Smooth muscle cell of the brain vasculature (primary cell): ENCODE results near the gene TBC1D2B.

ENCODE experiments used
- DNase-seq: peaks from one replicate; pipeline ENCODE4 v3.0.0-alpha.2; 2012; ENCODE audit warnings: low read depth, low spot score

TBC1D2B gene

DNA sequence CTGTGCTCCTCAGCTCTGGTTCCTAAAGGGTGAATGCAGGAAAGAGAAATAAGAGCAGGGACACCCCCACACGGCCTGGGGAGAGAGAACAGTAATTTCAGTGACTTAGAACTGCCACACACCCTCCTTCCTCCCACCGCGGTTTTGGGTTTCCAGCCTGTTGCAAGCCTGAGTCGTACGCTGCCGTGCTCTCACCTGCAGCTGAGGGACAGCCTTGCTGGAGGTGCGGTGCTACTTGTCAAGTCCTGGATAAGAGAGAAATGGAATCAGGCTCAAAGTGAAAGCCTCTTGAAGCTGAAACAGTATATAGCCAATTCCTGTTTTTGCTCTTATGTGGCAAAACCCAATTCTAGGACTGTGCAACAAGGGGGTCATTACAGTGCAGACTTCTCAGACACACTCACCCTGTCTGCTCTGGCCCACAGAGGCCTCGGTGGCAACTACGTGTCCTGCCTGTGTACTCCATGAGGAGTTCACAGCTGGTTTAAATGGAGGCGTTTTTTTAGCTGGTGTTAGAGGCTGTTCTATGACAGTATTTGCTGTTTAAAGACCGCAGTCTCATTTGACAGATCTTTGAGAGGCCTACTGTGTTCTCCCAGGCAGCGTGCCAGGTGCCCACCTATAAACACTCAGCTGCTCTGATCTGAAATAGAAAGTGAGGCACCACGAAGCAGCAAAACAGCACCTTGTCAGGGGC lies 42.9 kb downstream of the TBC1D2B start:
- no peak for DNase-seq

DNA sequence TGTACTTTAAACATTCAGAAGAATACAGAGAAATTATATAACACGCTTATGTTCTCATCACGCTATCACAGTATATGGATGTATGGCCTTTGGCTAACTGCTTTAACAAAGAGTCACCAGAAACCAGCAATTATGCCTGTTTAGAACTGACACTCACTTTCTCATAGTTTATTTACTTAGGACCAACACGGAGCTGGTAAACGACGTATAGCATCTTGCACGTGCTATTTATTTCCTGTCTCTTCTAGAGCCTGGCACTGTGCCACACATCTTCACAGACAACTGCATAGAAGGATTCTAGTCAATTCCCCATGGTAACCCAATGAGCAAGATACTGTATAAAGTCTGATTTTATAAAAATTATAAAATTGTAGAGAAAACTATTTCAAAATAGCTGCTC lies 43.6 kb downstream of the TBC1D2B start:
- peak; percentile 24 for DNase-seq

DNA sequence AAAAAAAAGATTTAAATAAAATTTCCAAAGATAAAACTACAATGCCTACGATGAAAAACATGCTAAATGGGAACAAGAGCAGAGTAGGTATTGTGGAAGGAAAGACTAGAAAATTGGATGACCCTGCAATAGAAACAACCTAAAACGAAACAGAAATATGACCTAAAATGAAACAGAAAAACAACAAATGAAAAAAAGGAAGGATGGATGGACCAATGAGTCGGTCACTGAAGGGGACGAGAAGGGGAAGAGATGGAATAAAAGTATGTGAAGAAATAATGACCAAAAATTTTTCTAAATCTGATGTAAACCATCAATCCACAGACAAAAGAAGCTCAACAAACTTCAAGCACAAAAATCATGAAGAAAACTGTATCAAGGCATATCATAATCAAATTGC lies 44.8 kb downstream of the TBC1D2B start:
- DNase-seq, result no peak

DNA sequence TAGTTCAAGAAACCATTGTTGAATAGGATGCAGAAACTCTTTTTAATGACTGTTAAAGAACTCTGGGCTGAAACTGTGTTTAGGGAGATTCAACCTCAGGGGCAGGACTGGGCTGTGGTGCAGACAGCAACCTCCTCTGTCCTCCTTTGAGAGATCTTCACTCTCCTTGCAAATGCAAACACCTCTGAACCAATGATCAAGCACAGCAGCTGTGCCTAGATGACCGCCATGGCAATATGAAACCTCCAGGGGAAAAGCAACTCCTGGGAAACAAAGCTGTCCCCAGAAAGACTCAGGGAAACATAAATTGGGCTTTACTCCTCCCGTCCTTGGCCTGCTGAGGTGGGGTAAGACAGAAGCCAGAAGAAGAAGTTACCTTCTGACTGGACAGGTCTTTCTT lies 52.6 kb downstream of the TBC1D2B start:
- DNase-seq, result no peak

DNA sequence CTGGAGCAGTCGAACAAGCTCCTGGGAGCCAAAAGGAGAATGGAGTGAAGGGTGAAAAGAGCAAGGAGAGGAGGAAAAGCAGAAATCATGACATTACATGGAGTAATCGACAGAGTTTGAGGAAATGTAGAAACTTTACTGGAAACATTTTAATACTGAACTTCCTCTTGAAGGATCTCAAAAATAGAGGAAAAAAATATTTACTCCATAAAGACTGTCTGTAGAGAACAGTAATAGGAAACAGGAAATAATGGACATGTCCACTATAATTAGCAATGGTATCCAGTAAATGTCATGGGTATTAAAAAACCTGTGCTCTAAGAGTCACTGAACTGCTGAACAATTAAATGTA lies 53.0 kb downstream of the TBC1D2B start:
- no peak for DNase-seq

DNA sequence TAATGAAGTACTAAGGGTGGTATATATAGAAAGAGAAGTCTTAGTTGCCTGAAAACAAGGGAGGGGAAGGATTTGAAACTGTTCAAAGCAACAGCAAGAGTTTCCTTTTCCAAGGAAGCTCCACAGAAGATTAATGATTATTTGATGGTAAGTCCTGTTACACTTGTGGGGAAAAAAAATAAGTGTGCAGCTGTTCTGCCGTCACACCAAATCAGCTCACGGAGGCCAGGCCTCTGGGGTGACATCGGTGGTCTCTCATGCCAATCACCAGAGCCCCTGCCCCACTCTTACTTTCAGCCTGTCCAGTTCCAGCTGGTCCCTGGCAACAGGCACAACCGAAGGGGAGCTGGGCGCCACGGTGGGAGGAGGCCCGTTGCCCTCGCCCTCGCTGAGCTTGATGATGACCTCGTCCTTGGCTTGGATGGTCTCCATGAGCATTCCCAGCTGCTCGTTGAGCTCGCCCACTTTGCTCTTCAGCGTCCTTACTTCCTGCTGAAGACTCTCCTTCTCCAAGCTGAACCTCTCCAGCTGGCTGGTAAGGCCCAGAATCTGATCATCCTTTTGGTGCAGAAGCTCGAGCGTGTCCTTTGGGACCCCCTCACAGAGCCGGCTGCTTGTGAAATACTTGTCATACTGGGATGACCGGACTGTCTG lies 53.5 kb downstream of the TBC1D2B start:
- DNase-seq, result no peak

DNA sequence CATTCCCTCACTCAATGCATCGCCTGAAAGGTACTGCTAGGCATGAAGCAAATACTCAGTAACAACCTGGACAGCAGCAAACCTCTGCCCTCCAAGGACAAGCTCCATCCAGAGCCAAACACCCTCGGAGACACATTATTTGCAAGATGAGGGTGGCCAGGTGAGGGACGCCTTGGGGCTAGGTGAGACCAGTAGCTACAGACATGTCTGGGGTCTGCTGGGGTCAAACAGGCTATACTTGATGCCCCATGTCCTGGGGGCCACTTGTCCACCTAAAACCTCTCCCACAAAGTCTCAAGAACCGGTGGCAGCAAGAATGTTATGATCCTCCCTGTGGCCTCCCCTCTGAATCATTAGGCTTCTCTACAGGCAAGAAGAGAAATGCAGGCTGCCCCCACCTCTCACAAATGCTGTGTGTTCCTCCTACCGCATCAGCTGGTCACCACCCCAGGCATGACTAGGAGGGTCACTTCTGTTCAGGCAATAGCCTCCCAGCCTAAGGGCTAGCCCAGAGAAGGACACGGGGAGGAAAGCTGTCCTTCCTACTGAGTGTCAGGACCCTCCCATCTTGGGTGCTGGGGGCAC lies 54.3 kb downstream of the TBC1D2B start:
- DNase-seq, result no peak

DNA sequence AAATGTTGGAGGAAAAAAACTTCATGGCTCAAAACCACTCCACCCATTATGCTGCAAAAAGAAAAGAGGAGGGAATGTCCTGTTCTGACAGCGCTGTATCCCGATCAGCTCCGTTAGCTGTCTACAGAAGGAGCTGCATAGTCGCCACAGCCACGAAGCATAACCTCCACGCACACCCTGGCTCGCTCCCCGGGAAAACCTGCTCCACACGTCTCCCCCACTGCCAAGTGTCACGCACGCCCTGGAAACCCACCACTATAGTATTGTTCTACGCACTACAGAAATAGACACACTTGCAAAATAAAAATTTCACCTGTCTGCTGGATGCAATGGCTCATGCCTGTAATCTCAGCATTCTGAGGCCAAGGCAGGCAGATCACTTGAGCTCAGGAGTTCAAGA lies 55.8 kb downstream of the TBC1D2B start:
- no peak for DNase-seq

DNA sequence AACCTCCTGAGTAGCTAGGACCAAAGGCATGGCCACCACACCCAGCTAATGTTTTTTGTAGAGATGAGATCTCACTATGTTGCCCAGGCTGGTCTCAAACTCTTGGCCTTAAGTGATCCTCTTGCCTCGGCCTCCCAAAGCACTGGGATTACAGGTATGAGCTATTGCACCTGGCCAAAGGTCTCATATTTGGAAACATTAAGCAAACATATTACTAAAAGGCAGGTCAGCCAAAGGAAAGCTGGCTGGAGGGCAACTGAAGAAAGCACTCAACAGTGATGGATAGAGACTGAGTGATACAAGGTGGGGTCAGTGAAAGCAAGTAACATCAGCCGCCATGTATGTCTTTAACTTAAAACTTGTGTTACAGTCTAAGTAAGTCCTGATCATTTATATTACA lies 57.5 kb downstream of the TBC1D2B start:
- DNase-seq, result no peak

DNA sequence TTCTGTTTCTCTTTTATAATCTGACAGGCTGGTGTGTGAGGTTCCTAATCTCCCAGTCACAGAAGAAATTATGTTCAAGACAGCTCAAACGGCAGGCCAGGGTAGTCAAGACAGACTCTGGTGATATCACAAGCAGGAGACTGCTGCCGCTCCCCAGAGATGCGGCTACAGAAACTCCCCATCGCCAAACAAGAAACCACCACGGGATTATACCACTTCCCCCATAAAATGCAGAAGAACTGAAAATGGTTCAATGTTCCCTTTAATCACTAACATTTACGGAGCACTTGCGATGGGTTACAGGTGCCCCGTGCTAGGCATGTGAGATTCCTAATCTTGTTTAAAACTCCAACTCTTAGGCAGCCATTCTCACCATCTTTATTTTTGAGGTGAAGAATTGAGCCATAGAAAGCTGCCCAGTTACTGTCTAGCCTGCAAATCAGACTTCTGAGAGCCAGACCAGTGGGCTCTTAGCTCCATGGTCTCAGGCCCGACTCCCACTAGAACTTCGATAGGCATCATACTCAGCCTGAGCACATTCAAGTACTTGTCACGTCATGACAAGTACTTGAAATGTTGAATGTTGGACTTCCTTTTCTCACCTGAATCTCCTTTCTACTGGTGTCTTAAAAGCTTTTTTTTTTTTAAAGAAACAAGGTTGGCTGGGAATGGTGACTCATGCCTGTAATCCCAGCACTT lies 58.4 kb downstream of the TBC1D2B start:
- no peak for DNase-seq

DNA sequence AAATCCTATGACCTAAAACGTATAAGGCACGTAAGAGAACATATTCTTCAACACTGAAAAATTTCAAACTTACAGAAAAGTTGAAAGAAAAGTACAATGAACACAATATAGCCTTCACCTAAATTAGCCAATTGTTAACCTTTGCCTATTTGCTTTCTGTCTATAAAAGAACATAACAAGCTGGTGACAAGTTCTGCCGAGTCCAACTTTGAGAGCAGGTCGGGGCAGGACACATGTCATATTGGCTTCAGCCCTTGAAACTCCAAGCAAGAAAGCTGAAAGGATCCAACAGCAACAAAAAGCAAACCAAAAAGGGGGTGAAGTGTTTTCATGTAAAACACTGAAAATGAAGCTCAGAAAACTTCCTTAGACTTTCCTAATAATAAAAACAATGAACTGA lies 59.1 kb downstream of the TBC1D2B start:
- DNase-seq, result no peak

DNA sequence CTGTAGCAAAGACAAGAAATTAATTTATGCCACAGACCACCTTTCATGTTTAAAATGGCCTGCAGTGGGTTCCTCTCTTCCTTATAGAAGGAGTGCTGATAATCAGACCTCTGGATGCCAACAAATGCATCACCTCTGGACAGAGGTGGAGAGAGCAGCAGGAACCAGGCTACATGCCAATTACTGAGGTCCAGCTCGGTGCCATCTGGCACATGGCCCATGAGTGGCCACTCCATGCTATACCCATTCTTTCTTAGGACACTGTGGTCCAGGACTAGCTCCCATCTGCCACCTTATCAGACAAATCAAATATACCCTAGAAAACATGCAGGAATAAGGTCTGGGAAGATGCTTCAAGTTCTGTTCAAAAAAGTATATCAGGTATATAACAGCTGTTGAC lies 60.7 kb downstream of the TBC1D2B start:
- no peak for DNase-seq

DNA sequence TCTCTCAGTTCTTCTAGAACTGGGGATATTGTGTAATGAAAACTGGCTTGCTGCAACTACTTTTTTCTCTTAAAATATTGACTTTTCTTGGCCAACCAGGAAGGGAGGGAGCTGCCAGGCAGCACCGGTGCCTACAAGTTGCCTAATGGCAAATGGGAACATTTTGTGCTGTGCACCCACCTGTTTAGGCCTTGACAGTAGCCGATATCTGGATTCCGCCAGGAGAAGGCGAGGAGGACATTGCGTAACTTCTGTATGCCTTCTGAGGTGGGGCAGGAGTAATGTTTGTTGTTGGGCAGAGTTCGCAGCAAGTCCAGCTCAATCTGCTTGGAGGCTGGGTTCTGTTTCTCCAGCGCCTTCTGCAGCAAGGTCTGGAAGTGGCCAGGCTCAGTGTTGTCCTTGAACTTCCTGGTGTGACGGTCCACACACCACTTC lies 64.9 kb downstream of the TBC1D2B start:
- DNase-seq, result no peak

DNA sequence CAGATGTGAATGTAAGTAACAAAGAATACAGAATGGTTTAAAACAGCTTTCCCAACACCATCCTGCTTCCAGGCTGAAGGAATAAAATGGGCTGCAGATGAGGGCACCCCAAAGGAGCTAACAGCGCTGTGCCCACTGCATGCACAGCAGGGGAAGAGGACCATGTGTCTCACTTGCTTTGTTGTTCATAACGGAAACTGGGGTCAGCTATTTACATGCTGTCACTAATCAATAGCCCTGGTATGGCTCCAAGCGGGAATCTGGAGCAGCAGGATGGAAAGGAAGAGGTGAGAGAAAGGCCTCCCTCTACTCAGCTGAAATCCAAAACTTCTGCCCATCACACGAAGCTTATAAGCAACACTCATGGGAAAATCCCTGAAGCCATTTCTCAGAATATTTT lies 67.4 kb downstream of the TBC1D2B start:
- DNase-seq, result no peak

DNA sequence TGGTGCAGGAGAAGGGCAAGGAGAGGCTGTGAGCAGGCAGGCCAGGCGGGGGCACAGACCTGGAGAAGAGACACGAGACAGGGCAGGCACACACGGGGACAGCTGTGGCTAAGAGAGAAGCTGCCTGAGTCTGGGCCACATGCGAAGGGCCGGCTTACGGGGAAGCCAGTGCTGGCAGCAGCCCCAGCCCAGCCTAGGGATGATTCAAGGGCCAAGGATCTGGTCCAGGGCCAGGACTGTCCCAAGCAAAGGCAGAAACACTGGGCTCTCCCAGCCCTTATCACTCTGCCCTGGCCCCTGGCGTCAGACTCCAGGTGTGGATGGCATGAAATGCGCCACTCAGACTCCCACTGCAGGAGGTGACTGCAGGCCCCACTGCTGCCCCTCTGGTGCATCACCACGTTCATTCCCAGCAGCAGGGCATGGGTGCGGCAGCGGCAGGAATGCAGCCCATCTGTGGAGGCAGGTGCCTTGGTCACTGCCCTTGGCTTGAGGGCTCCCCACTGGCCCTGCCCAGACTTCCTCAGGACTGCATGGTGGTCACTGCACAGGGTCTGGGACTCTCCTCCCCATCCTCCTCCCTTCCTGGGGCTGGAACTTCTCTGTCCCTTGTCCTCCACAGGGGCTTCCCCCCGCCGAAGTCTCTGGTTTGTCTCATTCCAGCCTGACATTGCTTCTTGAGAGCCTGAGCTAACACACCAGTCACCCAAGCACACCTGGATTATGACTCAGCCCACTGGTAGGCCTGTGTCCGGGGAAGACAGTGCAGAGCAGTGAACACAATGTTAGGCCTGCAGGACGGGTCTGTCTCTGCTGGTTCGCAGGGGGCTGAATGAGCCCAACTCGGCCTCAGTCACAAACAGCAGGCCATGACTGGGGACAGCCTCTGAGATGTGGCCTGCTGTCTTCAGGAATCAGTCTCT lies 69.3 kb downstream of the TBC1D2B start:
- no peak for DNase-seq

DNA sequence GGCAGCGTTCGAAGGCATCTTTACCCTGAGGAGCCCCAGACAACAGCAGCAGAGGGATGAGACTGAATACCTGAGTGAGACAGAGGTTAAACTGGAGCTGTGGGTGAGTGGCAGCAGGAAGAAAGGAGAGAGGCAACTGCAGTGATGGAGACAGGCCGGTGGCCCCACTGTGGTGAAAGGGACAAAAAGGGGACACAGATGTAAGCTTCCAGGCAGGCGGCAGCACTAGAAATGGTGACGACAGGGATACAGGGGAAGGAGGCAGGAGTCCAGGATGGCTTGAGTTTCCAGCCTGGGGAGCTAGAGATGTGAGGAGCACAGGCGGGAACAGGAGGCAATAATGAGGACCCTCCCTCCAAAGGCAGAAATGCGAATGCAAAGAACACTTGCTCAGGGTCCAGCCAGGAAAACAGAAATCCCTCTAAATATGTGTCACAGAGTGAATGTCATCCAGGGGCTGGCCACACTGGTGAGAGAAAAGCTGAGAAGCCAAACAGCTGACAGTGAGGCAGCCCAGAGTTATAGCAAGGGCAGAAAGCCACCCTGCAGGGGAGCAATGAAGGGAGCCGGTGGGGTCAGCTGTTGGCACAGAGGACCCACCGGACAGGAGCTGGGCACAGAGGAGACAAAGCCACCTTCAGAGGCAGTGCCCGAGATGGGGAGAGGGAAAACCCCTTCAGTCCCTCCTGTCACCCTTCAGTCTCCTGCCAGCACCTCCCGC lies 70.1 kb downstream of the TBC1D2B start:
- DNase-seq, result no peak

DNA sequence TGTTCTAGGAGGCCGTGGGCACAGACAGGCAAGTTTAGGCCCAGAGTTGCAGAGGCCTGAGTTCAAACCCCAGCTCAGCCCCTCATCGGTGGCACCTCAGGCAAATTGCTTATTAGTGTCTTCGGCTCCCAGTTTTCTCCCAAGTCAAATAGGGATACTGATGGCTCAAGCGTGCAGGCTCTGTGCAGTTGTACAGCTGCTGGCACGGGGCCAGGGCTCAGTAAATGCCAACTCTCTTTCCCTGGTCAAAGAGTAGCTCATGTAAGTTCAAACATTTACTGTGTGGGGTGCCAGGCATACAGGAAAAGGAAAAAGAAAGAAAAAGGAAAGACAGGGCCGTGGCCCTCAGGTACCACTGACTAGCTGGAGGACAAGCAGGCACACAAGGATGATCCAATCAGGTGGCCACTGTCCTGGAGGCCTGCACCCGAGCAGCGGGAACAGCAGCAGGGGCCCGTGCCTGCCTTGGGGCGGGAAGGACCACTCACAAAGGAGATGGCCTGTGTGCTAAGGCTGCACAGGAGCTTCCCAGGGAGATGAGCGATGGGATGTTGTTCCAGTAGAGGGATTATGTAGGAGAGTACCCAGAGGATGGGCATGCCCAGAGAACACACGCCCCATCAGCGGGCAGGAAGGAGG lies 70.8 kb downstream of the TBC1D2B start:
- DNase-seq, result no peak

DNA sequence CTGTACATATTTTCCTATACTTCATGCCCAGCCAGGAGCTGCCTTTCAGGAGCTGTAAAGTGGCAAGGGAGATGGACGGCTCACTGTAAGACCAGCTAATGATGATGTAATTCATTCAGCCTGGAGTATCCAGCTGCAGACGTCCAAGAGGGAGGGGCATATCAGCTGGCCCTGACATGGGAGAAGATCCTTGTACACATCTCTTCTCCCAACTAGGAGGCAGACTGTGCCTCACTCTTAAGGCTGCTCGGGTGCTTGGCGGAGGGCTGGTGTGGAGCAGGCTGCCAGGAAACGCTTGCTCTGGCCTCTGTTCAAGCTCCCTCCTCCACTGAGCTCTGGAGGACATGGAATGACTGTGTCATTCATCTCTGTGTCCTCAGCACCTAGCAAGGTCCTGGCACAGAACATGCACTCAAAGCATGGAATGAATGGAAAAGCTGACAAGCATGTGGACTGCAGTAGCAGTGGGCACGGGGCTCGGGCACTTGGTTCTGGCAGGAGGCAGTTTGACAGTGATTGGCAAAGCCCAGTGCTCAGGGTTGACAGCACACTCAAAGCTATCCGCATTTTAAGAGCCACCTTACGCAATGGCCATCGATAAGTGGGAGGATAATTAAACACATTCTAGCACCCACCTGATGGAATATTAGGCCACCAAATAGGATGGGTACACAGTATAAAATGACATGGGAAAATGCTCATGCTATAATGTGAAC lies 72.4 kb downstream of the TBC1D2B start:
- peak; percentile 56 for DNase-seq

DNA sequence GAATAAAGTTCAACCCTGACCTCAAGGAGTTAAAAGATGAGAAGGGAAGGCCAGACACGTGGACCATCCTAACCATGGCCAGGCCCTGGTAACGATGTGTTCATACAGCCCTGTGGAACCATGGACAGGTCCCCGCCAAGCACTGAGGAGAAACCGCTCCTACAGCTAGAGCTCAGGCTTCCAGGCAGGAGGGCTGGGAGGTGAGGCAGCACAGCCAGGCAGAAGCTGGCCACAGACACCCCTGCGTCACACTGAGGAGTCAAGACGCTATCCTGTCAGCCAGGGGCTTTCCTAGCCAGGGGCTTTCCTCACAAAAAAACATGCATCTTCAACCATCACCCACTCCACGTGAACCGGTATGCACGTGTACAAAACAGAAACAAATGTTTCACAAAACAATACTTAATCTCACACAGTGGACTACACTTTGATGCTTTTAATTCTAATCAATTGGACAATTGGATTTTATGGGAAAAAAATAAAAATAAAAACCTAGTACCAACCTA lies 73.2 kb downstream of the TBC1D2B start:
- DNase-seq, result no peak
